T-cell (primary cell): ENCODE measurements around the gene ARL15. TPM values are rescaled to one million over a fixed set of nuclear protein-coding genes. Genes with fewer than 3 reads are reported as not detected.

Experiments
- ATAC-seq, 4 experiments: fragments of 200-7000 bp in 3 of 4; fragments of 150-1000 bp in 1 of 4; cut with Tn5 transposase; replicated peaks in 1 of 4; 1 replicate in 3 of 4; 2 replicates in 1 of 4; pipeline ENCODE4 v1.10.0; 2021; ENCODE audit warnings: moderate library complexity in 3 of 4, mild to moderate bottlenecking in 2 of 4, moderate number of reproducible peaks in 1 of 4
- CTCF ChIA-PET, 2 donors: fragments of 300-600 bp; sonication (Branson Sonifier 250); formaldehyde crosslinking; loops; one replicate each; lab custom pipeline; 2022; ENCODE audit warnings: antibody characterized with exemption in 2 of 2; lab: Charles Lee
- POLR2A ChIA-PET, 2 donors: fragments of 300-600 bp; sonication (Branson Sonifier 250); formaldehyde crosslinking; loops; one replicate each; lab custom pipeline; 2022; ENCODE audit warnings: antibody characterized with exemption in 2 of 2; lab: Charles Lee
- DNase-seq, 35 experiments: peaks; one replicate each; pipeline versions ENCODE4 v3.0.0 to v3.0.0-alpha.2; 2013 to 2023
- H3K27ac ChIP-seq: one replicate; pipeline ENCODE4 v1.5.1; 2013; ENCODE audit warnings: low read length
- H3K27me3 ChIP-seq, 2 experiments: replicated peaks in 1 of 2; 1 replicate in 1 of 2; 2 replicates in 1 of 2; pipeline versions ENCODE4 v1.6.1 to v1.7.0; 2013; ENCODE audit warnings: low read length in 1 of 2, mixed read lengths in 1 of 2; ENCODE audit not compliant: control insufficient read depth in 2 of 2, insufficient read depth in 2 of 2; ENCODE audit errors: extremely low read depth in 1 of 2
- H3K36me3 ChIP-seq, 2 donors: 1 replicate in 1 of 2; 2 replicates in 1 of 2; pipeline versions ENCODE4 v1.6.1 to v1.7.0; 2013; ENCODE audit warnings: low read length in 1 of 2; ENCODE audit not compliant: control insufficient read depth in 2 of 2, insufficient read depth in 1 of 2; ENCODE audit errors: extremely low read depth in 1 of 2
- H3K4me1 ChIP-seq, 2 experiments: 1 replicate in 1 of 2; 2 replicates in 1 of 2; pipeline versions ENCODE4 v1.6.1 to v1.7.0; 2013; ENCODE audit warnings: low read length in 2 of 2, mixed read lengths in 1 of 2; ENCODE audit not compliant: insufficient read depth in 2 of 2, control insufficient read depth in 1 of 2; ENCODE audit errors: extremely low read depth in 1 of 2
- H3K4me3 ChIP-seq, 2 donors: 1 replicate in 1 of 2; 2 replicates in 1 of 2; pipeline versions ENCODE4 v1.5.1 to v1.7.0; 2013; ENCODE audit warnings: mild to moderate bottlenecking in 2 of 2, low read length in 1 of 2, moderate library complexity in 1 of 2; ENCODE audit not compliant: control insufficient read depth in 1 of 2; ENCODE audit errors: extremely low read depth in 1 of 2
- H3K9me3 ChIP-seq: 2 replicates; pipeline ENCODE4 v1.7.0; 2013
- H3K27ac Mint-ChIP-seq, 2 donors: one replicate each; pipeline ENCODE4 v1.8.0; 2020 to 2021; ENCODE audit warnings: mild to moderate bottlenecking in 2 of 2, mixed read lengths in 2 of 2
- H3K27me3 Mint-ChIP-seq, 2 donors: one replicate each; pipeline ENCODE4 v1.8.0; 2021 to 2022; ENCODE audit warnings: mixed read lengths in 2 of 2
- H3K36me3 Mint-ChIP-seq: one replicate; pipeline ENCODE4 v1.8.0; 2021; ENCODE audit warnings: mixed read lengths
- H3K4me1 Mint-ChIP-seq, 3 donors: one replicate each; pipeline ENCODE4 v1.8.0; 2020 to 2022; ENCODE audit warnings: mixed read lengths in 3 of 3, mild to moderate bottlenecking in 1 of 3
- H3K4me3 Mint-ChIP-seq, 3 donors: one replicate each; pipeline ENCODE4 v1.8.0; 2020 to 2022; ENCODE audit warnings: mild to moderate bottlenecking in 3 of 3, mixed read lengths in 3 of 3, moderate library complexity in 3 of 3
- H3K9me3 Mint-ChIP-seq, 3 donors: one replicate each; pipeline ENCODE4 v1.8.0; 2020 to 2022; ENCODE audit warnings: mixed read lengths in 3 of 3
- WGBS: methylation state at CpG from one replicate; pipeline ENCODE4 v1.1.5; 2013; ENCODE audit warnings: missing lambda C conversion rate; ENCODE audit not compliant: insufficient coverage; 5-methylcytosine and 5-hydroxymethylcytosine counted together
- total RNA-seq, 35 experiments: library from RNA in 6 of 35; stranded (reverse) in 6 of 35; fragments of 120-200 nt in 1 of 35; gene quantifications; one replicate each; pipeline versions ENCODE4 v1.2.1 to v1.2.4 and lab custom pipeline; 2013 to 2026

Gene ARL15
- total RNA-seq, 5 donors from 2014 or later (not counting 1 experiment from before 2014, with no cell fraction given): 10.7 to 21.6 (median 11.7) TPM

DNA sequence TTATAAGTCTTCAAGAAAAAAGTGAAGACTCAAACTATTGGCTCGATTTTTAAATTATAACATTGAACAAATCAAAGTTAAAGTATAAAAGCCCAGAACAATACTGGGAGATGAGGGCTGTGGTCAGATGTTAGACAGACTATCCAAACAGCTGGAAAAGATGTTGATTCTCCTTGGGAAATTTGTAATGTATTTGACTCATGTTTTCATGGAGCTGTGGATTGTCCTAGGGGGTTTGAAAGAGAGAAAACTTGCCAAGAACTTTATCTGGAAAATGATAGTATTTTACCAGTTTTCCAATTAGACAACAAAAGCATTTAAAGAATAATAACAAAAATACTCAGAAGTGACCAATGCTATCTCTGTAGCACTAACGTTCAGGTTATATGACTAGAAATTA is 339.2 kb downstream of the ARL15 start:
- Histone ChIP-seq H3K4me1 (no peaks in the 10 kb centered on the region), H3K4me3 (no peak overlapping the region), H3K9me3 (no peaks in the 10 kb centered on the region), H3K27me3 (no peaks in the 10 kb centered on the region), H3K36me3 (no peaks in the 10 kb centered on the region), H3K27ac (no peak overlapping the region)
- no peaks in the 10 kb centered on the region for H3K9me3 Mint-ChIP-seq
- peaks cover 44% of the 10 kb centered on the region for H3K36me3 Mint-ChIP-seq
- WGBS: no CpG with 5 or more reads among the region's 2 CpGs
- ATAC-seq (no peak), DNase-seq (no peak)
- H3K27me3 Mint-ChIP-seq: no peaks in the 10 kb centered on the region
- H3K4me1 Mint-ChIP-seq: no peaks in the 10 kb centered on the region
- POLR2A ChIA-PET: no interaction called here
- no peak overlapping the region for H3K27ac Mint-ChIP-seq
- H3K4me3 Mint-ChIP-seq: no peak overlapping the region
- CTCF ChIA-PET: interaction anchor here in 1 of 2 donors (0.6 kb wide), 1 partner anchor 122 kb away, joined by 3 read pairs; no protein-coding TSS in a partner anchor

DNA sequence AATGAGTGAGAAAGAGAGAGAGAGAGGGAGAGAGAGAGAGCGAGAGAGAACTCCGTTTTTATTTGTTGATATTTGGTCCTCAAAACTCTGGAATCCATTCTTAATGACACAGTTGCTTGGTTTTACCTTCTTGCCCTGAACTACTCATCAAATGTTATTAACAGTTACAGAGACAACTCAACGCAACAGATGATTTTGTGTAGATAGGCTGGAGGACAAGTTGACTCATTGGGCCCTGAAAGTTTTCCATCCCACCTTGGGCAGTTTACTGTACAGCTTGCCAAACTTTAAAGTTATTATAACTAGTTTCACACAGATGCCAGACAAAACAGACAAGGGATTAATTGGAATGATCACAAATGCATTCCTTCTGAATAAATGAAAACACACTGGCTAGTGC is 339.9 kb downstream of the ARL15 start:
- DNase-seq: no peak
- Histone ChIP-seq H3K4me3 (no peak overlapping the region), H3K4me1 (no peaks in the 10 kb centered on the region), H3K27me3 (no peaks in the 10 kb centered on the region), H3K27ac (no peak overlapping the region), H3K36me3 (no peaks in the 10 kb centered on the region), H3K9me3 (no peaks in the 10 kb centered on the region)
- no peak overlapping the region for H3K4me3 Mint-ChIP-seq
- ChIA-PET CTCF (no interaction called here), POLR2A (no interaction called here)
- no peak for ATAC-seq
- H3K4me1 Mint-ChIP-seq: no peaks in the 10 kb centered on the region
- H3K36me3 Mint-ChIP-seq: peaks cover 45% of the 10 kb centered on the region
- H3K9me3 Mint-ChIP-seq: no peaks in the 10 kb centered on the region
- H3K27me3 Mint-ChIP-seq: no peaks in the 10 kb centered on the region
- no peak overlapping the region for H3K27ac Mint-ChIP-seq
- no CpG with 5 or more reads among the region's 3 CpGs for WGBS

- Mint-ChIP-seq H3K27me3 (no peaks in the 10 kb centered on the region), H3K4me1 (no peaks in the 10 kb centered on the region), H3K4me3 (no peak overlapping the region), H3K9me3 (no peaks in the 10 kb centered on the region), H3K27ac (no peak overlapping the region), H3K36me3 (peaks cover 44% of the 10 kb centered on the region)
- Histone ChIP-seq H3K27me3 (no peaks in the 10 kb centered on the region), H3K27ac (no peak overlapping the region), H3K36me3 (no peaks in the 10 kb centered on the region), H3K4me3 (no peak overlapping the region), H3K4me1 (no peaks in the 10 kb centered on the region), H3K9me3 (no peaks in the 10 kb centered on the region)
- ChIA-PET POLR2A (no interaction called here), CTCF (no interaction called here)
- DNase-seq (no peak), ATAC-seq (no peak)
- WGBS: no CpG with 5 or more reads among the region's 2 CpGs
Measured at GRCh38 chr5:53969176-53969730, 341.1 kb downstream of the ARL15 start.

DNA sequence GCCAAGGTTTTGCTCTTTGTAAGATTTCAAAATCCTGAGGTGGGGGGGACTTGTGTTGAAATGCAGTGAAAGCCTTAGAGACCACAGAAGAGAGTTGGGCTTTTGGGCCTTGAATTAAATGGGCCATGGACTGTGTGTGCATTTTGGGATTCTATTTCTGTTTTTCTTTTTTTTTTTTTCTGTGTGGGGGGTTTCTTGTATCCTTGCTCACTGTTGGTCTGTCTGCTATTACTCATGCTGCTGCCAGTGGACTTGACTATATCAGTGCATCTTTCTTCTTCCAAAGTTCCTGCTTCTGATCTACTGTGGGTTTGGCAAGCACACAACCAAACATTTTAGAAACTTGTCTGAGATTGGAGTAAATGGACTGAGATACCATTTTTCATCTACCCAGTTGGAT is 344.9 kb downstream of the ARL15 start:
- no peaks in the 10 kb centered on the region for H3K27me3 ChIP-seq
- CTCF ChIA-PET: no interaction called here
- H3K27ac Mint-ChIP-seq: no peak overlapping the region
- no peak for DNase-seq
- POLR2A ChIA-PET: no interaction called here
- H3K9me3 Mint-ChIP-seq: no peaks in the 10 kb centered on the region
- no peaks in the 10 kb centered on the region for H3K4me1 ChIP-seq
- H3K4me3 Mint-ChIP-seq: no peak overlapping the region
- no peaks in the 10 kb centered on the region for H3K9me3 ChIP-seq
- no peak overlapping the region for H3K4me3 ChIP-seq
- no peak overlapping the region for H3K27ac ChIP-seq
- ATAC-seq: no peak
- peaks cover 43% of the 10 kb centered on the region for H3K36me3 Mint-ChIP-seq
- no peaks in the 10 kb centered on the region for H3K36me3 ChIP-seq
- H3K27me3 Mint-ChIP-seq: no peaks in the 10 kb centered on the region
- no peaks in the 10 kb centered on the region for H3K4me1 Mint-ChIP-seq

GRCh38 chr5:53963958-53964357 is 346.4 kb downstream of the ARL15 start:
- Histone ChIP-seq H3K36me3 (no peaks in the 10 kb centered on the region), H3K27ac (no peak overlapping the region), H3K4me1 (no peaks in the 10 kb centered on the region), H3K9me3 (no peaks in the 10 kb centered on the region), H3K4me3 (no peak overlapping the region), H3K27me3 (no peaks in the 10 kb centered on the region)
- peaks cover 0 to 8% (median 5%) of the 10 kb centered on the region in 3 donors for H3K9me3 Mint-ChIP-seq
- no peak overlapping the region for H3K4me3 Mint-ChIP-seq
- no peak overlapping the region for H3K27ac Mint-ChIP-seq
- DNase-seq (no peak), ATAC-seq (no peak)
- H3K27me3 Mint-ChIP-seq: no peaks in the 10 kb centered on the region
- H3K4me1 Mint-ChIP-seq: no peaks in the 10 kb centered on the region
- POLR2A ChIA-PET: no interaction called here
- WGBS: no CpG with 5 or more reads among the region's 1 CpG
- CTCF ChIA-PET: no interaction called here
- peaks cover 43% of the 10 kb centered on the region for H3K36me3 Mint-ChIP-seq

DNA sequence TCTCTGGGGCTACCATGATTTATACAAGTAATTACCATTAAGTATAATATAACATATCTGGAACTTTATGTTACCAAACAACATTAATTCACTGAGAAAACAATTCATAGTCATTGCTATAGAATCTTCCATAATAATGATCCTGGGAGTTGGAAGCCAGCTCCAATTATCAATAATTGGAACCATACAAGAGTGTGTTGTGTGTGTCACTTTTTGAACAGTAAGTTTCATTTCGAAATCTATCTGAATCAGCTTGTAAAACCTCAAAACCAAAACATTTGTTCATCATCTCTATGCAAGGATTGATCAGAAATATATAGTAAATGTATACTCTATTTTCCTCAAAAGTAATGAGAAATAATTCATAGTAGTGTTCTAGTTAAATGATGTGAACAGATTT is 348.1 kb downstream of the ARL15 start:
- Mint-ChIP-seq H3K4me3 (no peak overlapping the region), H3K4me1 (no peaks in the 10 kb centered on the region), H3K9me3 (peaks cover 4 to 16% (median 13%) of the 10 kb centered on the region in 3 donors), H3K36me3 (peaks cover 46% of the 10 kb centered on the region), H3K27me3 (no peaks in the 10 kb centered on the region), H3K27ac (no peak overlapping the region)
- H3K36me3 ChIP-seq: no peaks in the 10 kb centered on the region
- DNase-seq (no peak), ATAC-seq (no peak)
- ChIA-PET CTCF (no interaction called here), POLR2A (no interaction called here)
- WGBS: no CpG with 5 or more reads among the region's 1 CpG
- H3K4me3 ChIP-seq: no peak overlapping the region
- H3K4me1 ChIP-seq: no peaks in the 10 kb centered on the region
- H3K27ac ChIP-seq: no peak overlapping the region
- no peaks in the 10 kb centered on the region for H3K9me3 ChIP-seq
- H3K27me3 ChIP-seq: no peaks in the 10 kb centered on the region

DNA sequence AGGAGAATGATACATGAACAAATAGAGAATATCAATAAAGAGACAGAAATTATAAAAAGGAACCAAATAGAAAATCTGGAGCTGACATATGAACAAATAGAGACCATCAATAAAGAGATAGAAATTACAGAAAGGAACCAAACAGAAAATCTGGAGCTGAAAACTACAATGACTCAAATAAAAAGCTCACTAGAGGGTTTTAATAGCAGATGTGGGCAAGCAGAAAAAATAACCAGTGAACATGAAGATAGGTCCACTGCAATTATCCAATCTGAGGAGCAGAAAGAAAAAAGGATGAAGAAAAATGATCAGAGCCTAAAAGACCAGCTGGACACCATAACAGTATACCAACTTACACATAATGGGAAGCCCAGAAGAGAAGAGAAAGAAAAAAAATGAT is 353.7 kb downstream of the ARL15 start:
- no peak for ATAC-seq
- Histone ChIP-seq H3K36me3 (no peaks in the 10 kb centered on the region), H3K27me3 (no peaks in the 10 kb centered on the region), H3K9me3 (peaks cover 2% of the 10 kb centered on the region), H3K4me3 (no peak overlapping the region), H3K4me1 (no peaks in the 10 kb centered on the region), H3K27ac (no peak overlapping the region)
- POLR2A ChIA-PET: no interaction called here
- Mint-ChIP-seq H3K4me3 (no peak overlapping the region), H3K27ac (no peak overlapping the region), H3K9me3 (peaks cover 13 to 26% (median 22%) of the 10 kb centered on the region in 3 donors), H3K36me3 (peaks cover 58% of the 10 kb centered on the region), H3K4me1 (no peaks in the 10 kb centered on the region), H3K27me3 (no peaks in the 10 kb centered on the region)
- DNase-seq: no peak
- CTCF ChIA-PET: no interaction called here
